ENCODE data around the gene EML1.

GRCh38 chr14:99981806-99982205 is 188.6 kb downstream of the EML1 start:
- no peak for TF ChIP-seq CTCF (IDR thresholded peaks at IDR 0.05 in 4 of 5, conservative IDR thresholded peaks at IDR 0.05 in 1 of 5)
- TF ChIP-seq POLR2A (IDR thresholded peaks at IDR 0.05): no peak

All from gastrocnemius medialis (tissue), 4 donors.